Measurements from ENCODE around the gene MAMDC2.

DNA sequence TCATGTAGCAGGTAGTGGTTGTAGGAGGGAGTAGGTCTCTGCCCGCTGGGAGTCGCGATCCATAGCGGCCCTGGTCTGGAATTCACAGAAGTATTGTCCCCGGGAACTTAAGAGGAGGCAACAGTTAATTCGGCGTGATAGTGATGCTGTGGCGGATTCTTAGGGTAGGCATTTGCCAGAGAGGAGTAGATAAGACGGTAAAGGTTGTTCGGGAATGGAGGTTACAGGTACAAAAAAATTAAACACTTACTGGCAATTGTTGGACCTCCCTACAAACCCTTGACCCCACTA is 215.8 kb downstream of the MAMDC2 start:
- TF ChIP-seq YY1 (IDR thresholded peaks at IDR 0.05; ENCODE audit: insufficient read depth, insufficient read length) = no peak
- no peak for TF ChIP-seq SUZ12 (IDR thresholded peaks at IDR 0.05; ENCODE audit: extremely low read depth, insufficient read depth, insufficient read length)
- TF ChIP-seq ZNF274 (IDR thresholded peaks at IDR 0.05; ENCODE audit: low read depth, low read length) = no peak
